Measurements from ENCODE around the gene CAPN2. TPM values are rescaled to one million over a fixed set of nuclear protein-coding genes. Genes with fewer than 3 reads are reported as not detected.

The CAPN2 gene
- total RNA-seq, 4 donors from 2014 or later = 33.6 to 87.6 (median 44.0) TPM

DNA sequence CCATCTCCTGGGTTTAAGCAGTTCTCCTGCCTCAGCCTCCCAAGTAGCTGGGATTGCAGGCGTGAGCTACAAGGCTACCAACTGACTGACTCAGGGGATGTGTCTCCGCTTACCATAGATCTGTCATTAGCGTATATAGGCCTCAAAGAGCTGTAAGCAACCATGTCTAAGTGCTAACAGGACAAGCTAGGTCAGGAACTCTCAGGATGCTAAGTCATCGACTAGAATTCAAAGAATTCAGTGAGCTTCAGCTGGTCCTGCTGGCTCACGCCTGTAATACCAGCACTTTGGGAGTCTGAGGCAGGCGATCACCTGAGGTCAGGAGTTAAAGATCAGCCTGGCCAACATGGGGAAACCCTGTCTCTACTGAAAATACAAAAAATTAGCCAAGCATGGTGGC is 29.5 kb downstream of the CAPN2 start:
- Histone ChIP-seq H3K4me3 (no peak overlapping the region), H3K36me3 (peaks cover 24% of the 10 kb centered on the region), H3K4me1 (peaks cover 36% of the 10 kb centered on the region), H3K27me3 (no peaks in the 10 kb centered on the region), H3K9me3 (no peaks in the 10 kb centered on the region), H3K27ac (no peak overlapping the region)
- 88% methylated on average over 6 of the region's 6 CpGs for whole genome bisulfite sequencing
- no peak for DNase-seq (ENCODE audit: low spot score in 2 of 2)
- TF ChIP-seq EP300 (IDR thresholded peaks at IDR 0.05) (no peak), POLR2AphosphoS5 (IDR thresholded peaks at IDR 0.05) (no peak), POLR2A (IDR thresholded peaks at IDR 0.05) (no peak)
- TF ChIP-seq, protein P1, sequence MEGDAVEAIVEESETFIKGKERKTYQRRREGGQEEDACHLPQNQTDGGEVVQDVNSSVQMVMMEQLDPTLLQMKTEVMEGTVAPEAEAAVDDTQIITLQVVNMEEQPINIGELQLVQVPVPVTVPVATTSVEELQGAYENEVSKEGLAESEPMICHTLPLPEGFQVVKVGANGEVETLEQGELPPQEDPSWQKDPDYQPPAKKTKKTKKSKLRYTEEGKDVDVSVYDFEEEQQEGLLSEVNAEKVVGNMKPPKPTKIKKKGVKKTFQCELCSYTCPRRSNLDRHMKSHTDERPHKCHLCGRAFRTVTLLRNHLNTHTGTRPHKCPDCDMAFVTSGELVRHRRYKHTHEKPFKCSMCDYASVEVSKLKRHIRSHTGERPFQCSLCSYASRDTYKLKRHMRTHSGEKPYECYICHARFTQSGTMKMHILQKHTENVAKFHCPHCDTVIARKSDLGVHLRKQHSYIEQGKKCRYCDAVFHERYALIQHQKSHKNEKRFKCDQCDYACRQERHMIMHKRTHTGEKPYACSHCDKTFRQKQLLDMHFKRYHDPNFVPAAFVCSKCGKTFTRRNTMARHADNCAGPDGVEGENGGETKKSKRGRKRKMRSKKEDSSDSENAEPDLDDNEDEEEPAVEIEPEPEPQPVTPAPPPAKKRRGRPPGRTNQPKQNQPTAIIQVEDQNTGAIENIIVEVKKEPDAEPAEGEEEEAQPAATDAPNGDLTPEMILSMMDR (IDR thresholded peaks at IDR 0.05) = no peak

DNA sequence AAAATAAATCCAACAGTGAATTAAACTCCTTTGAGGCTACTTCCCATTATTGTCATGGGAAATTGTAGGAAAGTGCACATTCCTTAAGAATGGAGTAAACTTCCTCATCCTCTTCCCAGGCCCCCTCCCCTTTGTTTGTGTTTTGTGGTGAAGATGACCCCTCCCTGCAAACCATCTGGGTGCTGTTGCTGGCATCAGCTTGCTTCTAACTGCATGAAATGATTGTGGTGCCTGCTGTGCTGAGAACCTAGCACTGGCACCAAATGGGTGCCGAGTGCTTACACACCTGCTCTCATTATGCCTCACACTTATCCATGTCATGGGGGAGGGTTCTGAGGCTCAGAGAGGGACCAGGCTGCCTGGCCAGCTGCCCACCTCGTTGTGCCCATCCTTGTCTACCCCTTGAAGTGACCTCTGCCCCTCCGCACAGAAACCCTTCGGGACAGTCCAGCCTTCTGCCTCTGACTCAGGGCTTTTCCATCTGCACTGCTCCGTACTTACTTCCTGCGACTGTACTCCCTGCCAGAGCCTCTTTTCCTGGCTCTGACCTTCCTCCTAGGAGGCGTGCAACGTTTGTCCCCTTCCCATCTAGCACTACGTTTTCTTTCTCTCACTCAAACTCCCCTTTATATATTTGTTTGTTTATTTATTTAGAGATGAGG is 30.6 kb downstream of the CAPN2 start:
- no peak overlapping the region for H3K27ac ChIP-seq

DNA sequence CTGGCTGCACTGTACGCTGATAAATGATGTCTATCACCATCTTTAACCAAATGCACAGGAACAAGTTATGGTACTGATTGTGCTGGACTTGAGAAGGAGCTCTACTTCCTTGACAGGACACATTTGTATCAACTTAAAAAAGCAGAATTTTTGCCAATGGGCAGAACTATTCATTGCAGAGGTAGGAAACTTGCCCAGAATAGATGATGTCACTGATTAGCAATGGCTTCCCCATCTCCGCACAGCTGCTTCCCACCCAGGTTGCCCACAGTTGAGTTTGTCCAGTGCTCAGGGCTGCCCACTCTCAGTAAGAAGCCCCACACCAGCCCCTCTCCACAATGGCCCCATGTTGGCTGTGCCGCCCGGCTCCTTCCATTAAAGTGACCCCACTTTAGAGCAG is 33.4 kb downstream of the CAPN2 start:
- no peak for TF ChIP-seq EP300 (IDR thresholded peaks at IDR 0.05)
- TF ChIP-seq POLR2A (IDR thresholded peaks at IDR 0.05) = no peak
- no peak for TF ChIP-seq POLR2AphosphoS5 (IDR thresholded peaks at IDR 0.05)
- TF ChIP-seq, protein P1 (IDR thresholded peaks at IDR 0.05) = no peak
- no peak for DNase-seq (ENCODE audit: low spot score in 2 of 2)
- H3K4me1 ChIP-seq = peaks cover 31% of the 10 kb centered on the region
- H3K9me3 ChIP-seq = no peaks in the 10 kb centered on the region
- H3K27ac ChIP-seq = no peak overlapping the region
- H3K27me3 ChIP-seq = no peaks in the 10 kb centered on the region
- 94% methylated on average over 4 of the region's 4 CpGs for WGBS
- H3K4me3 ChIP-seq = no peak overlapping the region
- H3K36me3 ChIP-seq = peaks cover 38% of the 10 kb centered on the region

More for the DNA sequence above, 30.6 kb downstream of the CAPN2 start:
- WGBS = 70% methylated on average over 9 of the region's 9 CpGs
- Histone ChIP-seq H3K27me3 (no peaks in the 10 kb centered on the region), H3K36me3 (peaks cover 30% of the 10 kb centered on the region), H3K4me3 (no peak overlapping the region), H3K4me1 (peaks cover 35% of the 10 kb centered on the region), H3K9me3 (no peaks in the 10 kb centered on the region)
- TF ChIP-seq POLR2AphosphoS5 (IDR thresholded peaks at IDR 0.05) (no peak), EP300 (IDR thresholded peaks at IDR 0.05) (no peak)
- no peak for DNase-seq (ENCODE audit: low spot score in 2 of 2)

DNA sequence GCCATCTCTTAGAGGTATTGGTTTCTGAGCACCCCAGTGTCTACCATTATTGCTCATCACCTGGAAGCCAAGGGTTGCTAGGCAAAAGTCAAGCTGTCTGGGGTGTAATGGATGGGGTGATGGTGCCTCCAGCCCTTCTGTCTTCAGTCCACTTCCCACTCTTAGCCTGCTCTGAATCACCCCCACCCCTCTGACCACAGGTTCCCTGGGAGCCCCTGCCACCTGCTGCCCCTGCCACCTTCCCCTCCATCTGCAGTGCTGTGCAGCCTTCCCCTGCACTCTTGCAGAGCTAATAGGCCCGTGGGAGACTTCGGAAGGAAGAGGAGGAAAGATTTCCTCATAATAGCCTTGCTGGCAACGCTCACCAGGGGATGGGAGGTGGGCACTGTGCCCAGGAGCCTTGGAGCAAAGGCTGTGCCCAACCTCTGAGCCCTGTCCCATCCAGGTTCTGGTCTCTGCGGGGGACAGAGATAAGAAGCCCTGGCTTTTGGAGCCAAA is 35.5 kb downstream of the CAPN2 start:
- no peak overlapping the region for H3K27ac ChIP-seq
- peaks cover 60% of the 10 kb centered on the region for H3K36me3 ChIP-seq
- DNase-seq (ENCODE audit: low spot score in 2 of 2) = no peak
- no peaks in the 10 kb centered on the region for H3K9me3 ChIP-seq
- WGBS = 30% methylated on average over 4 of the region's 4 CpGs
- peaks cover 19% of the 10 kb centered on the region for H3K4me1 ChIP-seq
- no peaks in the 10 kb centered on the region for H3K27me3 ChIP-seq
- H3K4me3 ChIP-seq = no peak overlapping the region
- no peak for TF ChIP-seq POLR2A (IDR thresholded peaks at IDR 0.05)
- TF ChIP-seq, protein P1 (IDR thresholded peaks at IDR 0.05) = no peak
- TF ChIP-seq POLR2AphosphoS5 (IDR thresholded peaks at IDR 0.05) = no peak

DNA sequence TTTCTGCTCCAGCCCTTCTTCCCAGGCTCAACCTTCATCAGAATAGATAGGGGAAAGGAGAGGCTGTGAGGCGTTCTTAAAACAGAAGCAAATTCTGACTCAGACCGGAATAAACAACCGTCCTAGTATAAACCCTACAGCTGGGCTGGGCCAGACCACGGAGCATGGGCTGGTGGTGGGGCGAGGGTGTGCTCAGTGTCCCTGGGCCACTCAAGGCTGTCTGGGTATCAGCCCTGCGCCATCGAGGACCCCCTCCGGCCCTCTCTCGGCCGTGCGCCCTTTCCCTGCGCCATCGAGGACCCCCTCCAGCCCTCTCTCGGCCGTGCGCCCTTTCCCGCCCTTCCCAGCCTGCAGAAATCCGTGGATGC is 36.0 kb downstream of the CAPN2 start:
- H3K4me1 ChIP-seq = peaks cover 19% of the 10 kb centered on the region
- no peak for TF ChIP-seq POLR2A (IDR thresholded peaks at IDR 0.05)
- TF ChIP-seq, protein P1 (IDR thresholded peaks at IDR 0.05) = no peak
- no peak for TF ChIP-seq POLR2AphosphoS5 (IDR thresholded peaks at IDR 0.05)
- no peak for TF ChIP-seq EP300 (IDR thresholded peaks at IDR 0.05)
- H3K4me3 ChIP-seq = peak overlapping the region; percentile 42
- no peaks in the 10 kb centered on the region for H3K27me3 ChIP-seq
- 62% methylated on average over 18 of the region's 18 CpGs for WGBS
- H3K9me3 ChIP-seq = no peaks in the 10 kb centered on the region
- H3K27ac ChIP-seq = peak overlapping the region; percentile 36
- DNase-seq (ENCODE audit: low spot score in 2 of 2) = no peak
- H3K36me3 ChIP-seq = peaks cover 65% of the 10 kb centered on the region

Measured in suprapubic skin (tissue), 4 donors.